Astrocyte of the spinal cord (primary cell): ENCODE results near the gene ARHGDIG.
A peak's percentile ranks its signal among the peaks of the same experiment; 100 is the strongest.

Experiments
- DNase-seq: peaks from one replicate; pipeline ENCODE4 v3.0.0; 2011; ENCODE audit warnings: low read depth, low spot score
- H3K4me3 ChIP-seq: 2 replicates; pipeline ENCODE4 v1.5.1; 2011; ENCODE audit warnings: low read depth, mild to moderate bottlenecking, low read length, moderate library complexity
- CTCF ChIP-seq: IDR thresholded peaks from 2 replicates; pipeline ENCODE4 v1.5.1; 2012; ENCODE audit warnings: low read depth, mild to moderate bottlenecking, low read length, inconsistent platforms
- in situ Hi-C: cut with HindIII; loops from 2 replicates; pipeline ENCODE4 v1.10.0; 2017; ENCODE audit warnings: low sequenced_read_pairs

Gene ARHGDIG

GRCh38 chr16:314351-314750 lies 34.0 kb downstream of the ARHGDIG start:
- no peak for DNase-seq
- in situ Hi-C loops: no loop called here
- TF ChIP-seq CTCF: no peak
- H3K4me3 ChIP-seq: no peak overlapping the region

GRCh38 chr16:314795-315299 lies 34.5 kb downstream of the ARHGDIG start:
- H3K4me3 ChIP-seq: no peak overlapping the region
- no peak for DNase-seq
- TF ChIP-seq CTCF: no peak
- in situ Hi-C loops: no loop called here

GRCh38 chr16:316741-317464 lies 36.5 kb downstream of the ARHGDIG start:
- in situ Hi-C loops: no loop called here
- no peak overlapping the region for H3K4me3 ChIP-seq
- no peak for TF ChIP-seq CTCF
- no peak for DNase-seq

GRCh38 chr16:317583-317982 lies 37.2 kb downstream of the ARHGDIG start:
- TF ChIP-seq CTCF: no peak
- H3K4me3 ChIP-seq: no peak overlapping the region
- no peak for DNase-seq
- in situ Hi-C loops: no loop called here

- no peak overlapping the region for H3K4me3 ChIP-seq
- DNase-seq: no peak
- peak; percentile 15 for TF ChIP-seq CTCF
- in situ Hi-C loops: no loop called here
Measured at GRCh38 chr16:318628-319027, 38.2 kb downstream of the ARHGDIG start.

- in situ Hi-C loops: no loop called here
- TF ChIP-seq CTCF: no peak
- DNase-seq: no peak
- no peak overlapping the region for H3K4me3 ChIP-seq
Measured at GRCh38 chr16:320206-320605, 39.8 kb downstream of the ARHGDIG start.
